NCI-H226 (cell line): ENCODE data around the gene CPNE7.
A peak's percentile ranks its signal among the peaks of the same experiment; 100 is the strongest.

Experiments
- DNase-seq: peaks from one replicate; pipeline ENCODE4 v3.0.0-alpha.2; 2015

CPNE7 gene

DNA sequence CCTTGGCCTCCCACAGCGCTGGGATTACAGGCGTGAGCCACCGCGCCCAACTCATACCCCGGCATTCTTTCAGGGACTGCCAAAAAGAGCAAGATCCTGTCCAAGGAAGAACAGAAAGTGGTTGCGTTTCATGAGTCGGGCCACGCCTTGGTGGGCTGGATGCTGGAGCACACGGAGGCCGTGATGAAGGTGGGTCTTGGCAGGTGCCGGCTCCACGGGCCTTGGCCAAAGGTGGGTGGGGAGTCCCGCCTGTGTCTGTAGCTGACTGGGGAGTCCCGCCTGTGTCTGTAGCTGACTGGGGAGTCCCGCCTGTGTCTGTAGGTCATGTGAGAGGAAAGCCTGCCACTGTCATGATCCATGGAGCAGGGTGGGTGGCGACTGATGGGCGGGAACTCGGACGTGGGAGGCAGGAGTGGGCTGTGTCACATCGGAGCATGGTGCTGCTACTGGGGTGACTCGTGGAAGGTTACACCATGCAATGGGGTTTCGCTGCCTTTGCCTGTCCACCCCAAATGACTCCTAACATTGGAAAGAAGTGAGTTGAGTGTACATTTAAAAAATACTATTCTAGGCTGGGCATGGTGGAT, 25.0 kb upstream of the CPNE7 start:
- no peak for DNase-seq

DNA sequence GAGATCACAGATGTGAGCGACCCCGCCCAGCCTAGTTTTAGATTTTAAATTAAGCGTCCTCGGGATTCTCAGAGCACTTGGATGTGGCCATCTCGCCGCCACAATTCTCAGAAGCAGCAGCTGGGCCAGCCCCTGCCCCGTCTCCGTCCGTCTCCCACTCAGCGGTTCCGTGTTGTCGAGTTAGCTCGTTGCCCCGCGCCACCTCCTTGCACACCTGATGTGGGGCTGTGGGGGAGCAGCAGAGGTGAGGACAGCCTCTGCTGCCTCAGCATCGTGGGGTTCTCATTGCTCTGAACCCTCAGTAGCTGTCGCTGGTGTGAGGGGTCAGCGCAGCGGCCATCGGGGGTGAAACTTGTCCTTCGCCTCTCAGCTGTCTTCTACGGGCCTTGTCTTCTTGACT, 23.2 kb upstream of the CPNE7 start:
- DNase-seq, result no peak

DNA sequence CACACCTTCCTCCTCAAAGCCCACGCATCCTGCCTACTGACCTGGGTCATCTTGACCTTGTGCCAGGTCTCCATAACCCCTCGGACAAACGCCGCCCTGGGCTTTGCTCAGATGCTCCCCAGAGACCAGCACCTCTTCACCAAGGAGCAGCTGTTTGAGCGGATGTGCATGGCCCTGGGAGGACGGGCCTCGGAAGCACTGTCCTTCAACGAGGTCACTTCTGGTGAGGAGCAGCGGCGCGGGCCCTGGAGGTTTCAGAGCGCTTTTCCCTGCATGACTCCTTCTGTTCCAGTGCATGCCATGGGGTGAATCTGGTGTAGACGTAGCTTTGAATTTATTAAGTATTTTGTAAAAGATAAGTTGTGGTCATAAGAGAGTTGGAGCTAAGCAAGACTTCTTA, 22.6 kb upstream of the CPNE7 start:
- no peak for DNase-seq

DNA sequence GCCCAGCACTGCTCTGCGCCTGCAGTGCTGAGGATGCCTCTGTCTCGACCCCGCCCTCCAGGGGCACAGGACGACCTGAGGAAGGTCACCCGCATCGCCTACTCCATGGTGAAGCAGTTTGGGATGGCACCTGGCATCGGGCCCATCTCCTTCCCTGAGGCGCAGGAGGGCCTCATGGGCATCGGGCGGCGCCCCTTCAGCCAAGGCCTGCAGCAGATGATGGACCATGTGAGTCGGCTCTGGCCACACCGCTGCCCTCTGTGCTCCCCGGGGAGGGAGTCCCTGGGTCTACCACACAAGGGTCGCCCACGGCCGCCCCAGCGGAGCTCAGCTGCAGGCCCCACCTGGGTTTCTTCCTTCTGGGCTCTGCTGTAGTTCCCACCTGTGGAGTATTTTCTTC, 21.8 kb upstream of the CPNE7 start:
- no peak for DNase-seq

DNA sequence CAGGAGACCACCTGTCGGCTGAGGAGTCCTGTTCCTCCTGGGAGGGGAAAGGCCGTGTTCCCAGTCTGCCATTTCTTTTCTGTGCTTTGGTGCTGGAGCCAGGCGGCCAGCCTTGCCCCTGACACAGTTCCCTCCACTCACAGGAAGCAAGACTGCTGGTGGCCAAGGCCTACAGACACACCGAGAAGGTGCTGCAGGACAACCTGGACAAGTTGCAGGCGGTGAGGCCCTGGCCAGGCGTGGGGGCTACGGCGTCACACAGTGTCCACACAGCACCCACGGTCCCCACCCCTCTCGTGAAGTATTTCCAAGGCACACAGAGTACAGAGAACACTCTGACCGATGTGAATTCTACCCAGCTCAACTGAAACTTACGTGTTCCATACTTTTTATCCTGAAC, 21.2 kb upstream of the CPNE7 start:
- no peak for DNase-seq

DNA sequence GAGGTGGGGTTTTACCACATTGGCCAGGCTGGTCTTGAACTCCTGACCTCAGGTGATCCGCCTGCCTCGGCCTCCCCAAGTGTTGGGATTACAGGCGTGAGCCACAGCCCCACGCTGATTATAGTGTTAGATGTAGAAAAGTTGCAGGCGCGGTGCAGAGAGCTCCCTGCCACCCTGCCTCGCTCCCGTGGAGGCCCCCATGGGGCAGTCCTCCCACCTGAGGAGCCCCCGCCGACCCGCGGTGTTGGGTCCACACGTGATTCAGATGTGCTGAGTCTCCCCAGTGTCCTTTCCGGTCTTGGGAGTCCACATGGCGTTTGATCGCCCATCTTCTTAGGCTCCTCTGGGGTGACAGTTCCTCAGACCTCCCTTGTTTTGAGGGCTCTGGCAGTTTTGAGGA, 20.3 kb upstream of the CPNE7 start:
- DNase-seq, result no peak

DNA sequence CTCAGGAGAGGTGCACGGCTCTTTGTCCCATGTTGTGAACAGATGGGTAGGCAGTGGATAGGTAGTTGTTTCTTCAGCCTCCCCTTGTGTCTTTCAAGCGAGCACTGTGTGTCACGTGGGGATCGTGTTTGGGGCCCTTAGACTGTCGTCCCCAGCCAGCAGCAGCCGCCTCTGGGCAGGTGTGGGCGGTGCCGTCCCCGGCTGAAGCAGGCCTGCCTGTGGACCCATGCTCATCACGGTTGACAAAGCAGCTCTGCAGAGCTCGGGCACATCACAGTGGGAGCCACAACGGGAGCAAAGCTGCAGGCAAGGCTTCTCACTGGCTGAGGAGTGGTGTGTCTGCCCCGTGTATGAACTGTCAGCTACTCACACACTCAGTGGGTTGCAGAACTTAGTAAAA, 19.8 kb upstream of the CPNE7 start:
- no peak for DNase-seq

DNA sequence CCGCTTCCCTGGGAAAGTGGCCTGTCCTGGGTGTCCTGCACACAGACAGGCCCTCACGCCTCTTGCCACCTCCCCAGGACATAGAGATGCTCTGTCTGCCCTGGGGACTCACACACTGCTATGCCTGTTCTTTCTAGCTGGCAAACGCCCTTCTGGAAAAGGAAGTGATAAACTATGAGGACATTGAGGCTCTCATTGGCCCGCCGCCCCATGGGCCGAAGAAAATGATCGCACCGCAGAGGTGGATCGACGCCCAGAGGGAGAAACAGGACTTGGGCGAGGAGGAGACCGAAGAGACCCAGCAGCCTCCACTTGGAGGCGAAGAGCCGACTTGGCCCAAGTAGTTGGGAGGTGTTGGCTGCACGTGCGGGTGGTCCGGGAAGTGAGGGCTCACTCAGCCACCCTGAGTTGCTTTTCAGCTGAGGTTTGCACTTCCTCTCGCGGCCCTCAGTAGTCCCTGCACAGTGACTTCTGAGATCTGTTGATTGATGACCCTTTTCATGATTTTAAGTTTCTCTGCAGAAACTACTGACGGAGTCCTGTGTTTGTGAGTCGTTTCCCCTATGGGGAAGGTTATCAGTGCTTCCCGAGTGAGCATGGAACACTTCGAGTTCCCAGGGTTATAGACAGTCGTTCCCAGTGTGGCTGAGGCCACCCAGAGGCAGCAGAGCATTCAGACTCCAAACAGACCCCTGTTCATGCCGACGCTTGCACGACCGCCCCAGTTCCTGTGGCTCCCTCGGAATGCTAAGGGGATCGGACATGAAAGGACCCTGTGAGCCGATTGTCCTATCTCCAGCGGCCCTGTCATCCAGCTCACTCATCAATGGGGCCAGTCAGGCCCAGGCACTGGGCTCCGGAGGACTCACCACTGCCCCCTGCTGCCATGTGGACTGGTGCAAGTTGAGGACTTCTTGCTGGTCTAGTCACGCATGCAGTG, 18.5 kb upstream of the CPNE7 start:
- peak; percentile 38 for DNase-seq

DNA sequence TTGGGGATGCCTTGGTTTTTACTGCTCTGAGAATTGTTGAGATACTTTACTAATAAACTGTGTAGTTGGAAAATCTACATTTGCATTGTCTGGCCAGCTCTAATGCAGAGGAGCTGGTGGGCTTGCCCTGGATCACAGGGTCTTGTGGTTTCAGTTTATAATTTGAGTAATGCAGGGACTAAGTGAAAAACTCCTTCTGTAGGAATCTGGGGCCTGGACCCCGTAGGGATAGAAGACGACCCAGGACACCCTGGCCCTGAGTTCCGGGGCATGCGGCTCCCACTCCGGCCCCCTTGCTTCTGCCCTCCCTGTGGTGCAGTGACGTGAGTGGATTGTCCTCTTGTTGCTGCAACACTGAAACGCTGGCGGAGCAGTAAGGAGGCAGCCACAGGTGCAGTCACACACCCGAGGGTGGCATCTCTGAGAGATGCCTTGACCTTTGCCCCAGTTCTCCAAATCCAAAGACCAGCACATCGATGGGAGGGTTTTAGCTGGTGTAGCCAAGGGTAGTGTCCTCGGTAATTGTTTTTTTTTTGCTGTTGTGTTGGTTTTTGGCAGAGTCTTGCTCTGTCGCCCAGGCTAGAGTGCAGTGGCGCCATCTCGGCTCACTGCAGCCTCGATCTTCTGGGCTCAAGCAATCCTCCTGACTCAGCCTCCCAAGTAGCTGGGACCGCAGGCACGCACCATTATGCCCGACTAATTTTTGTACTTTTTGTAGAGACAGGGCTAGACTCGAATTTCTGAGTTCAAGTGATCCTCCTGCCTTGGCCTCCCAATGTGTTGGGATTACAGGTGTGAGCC, 17.7 kb upstream of the CPNE7 start:
- DNase-seq, result no peak

DNA sequence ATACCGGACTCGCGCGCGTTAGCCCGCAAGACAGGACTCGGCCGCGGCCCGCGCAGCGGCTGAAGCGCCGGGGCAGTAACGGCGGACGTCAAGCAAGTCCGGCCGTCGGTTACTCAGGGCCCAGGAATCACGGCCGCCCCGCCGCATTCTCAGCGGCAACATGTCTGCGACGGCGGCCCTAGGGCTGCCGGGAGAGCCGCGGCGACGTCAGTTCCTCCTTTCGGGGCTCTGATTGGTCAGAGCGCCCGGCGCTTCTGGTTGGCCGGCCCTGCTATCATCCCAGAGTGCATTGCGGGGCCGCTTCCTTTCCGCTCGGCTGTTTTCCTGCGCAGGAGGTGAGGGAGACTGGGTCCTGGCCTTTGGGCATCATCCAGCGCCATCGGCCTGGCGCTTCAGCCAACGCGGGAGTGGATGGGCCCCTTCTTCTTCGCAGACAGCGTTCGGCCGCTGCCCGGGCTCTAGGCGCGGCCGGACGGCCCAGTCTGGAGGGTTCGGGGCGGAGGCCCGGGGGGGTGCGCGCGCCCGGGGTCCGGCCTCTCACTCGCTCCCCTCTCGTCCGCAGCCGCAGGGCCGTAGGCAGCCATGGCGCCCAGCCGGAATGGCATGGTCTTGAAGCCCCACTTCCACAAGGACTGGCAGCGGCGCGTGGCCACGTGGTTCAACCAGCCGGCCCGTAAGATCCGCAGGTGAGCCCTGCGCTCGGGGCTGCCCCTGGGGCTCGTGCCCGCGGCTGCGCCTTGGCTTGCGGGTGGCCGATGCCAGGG, 15.0 kb upstream of the CPNE7 start, which contains the start of gene RPL13:
Gene RPL13 (plus strand): TSS at position 305 of the 764 bp plus-strand sequence. CDS start 278 bp downstream, at position 583.
- peak; percentile 94 for DNase-seq

DNA sequence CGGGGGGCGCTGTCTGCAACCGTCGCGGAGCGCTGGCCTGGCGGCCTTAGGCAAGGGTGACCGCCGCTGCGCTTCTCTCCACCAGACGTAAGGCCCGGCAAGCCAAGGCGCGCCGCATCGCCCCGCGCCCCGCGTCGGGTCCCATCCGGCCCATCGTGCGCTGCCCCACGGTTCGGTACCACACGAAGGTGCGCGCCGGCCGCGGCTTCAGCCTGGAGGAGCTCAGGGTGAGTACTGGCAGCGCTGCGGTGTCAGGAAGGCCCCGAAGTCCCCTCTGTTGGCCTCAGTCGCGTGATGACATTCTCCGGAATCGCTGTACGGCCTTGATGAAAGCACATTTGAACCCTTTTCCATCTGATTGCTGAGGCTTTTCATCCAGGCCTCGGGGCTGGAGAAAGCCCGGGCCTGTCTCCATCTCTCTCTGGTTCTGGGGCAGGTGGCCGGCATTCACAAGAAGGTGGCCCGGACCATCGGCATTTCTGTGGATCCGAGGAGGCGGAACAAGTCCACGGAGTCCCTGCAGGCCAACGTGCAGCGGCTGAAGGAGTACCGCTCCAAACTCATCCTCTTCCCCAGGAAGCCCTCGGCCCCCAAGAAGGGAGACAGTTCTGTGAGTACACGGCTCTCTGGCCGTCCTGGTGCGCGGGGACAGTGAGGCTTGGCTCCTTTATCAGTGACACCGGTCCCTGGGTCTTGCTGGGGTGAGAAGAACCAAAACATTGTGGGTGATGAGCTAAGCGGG, 14.2 kb upstream of the CPNE7 start:
- DNase-seq, result no peak

DNA sequence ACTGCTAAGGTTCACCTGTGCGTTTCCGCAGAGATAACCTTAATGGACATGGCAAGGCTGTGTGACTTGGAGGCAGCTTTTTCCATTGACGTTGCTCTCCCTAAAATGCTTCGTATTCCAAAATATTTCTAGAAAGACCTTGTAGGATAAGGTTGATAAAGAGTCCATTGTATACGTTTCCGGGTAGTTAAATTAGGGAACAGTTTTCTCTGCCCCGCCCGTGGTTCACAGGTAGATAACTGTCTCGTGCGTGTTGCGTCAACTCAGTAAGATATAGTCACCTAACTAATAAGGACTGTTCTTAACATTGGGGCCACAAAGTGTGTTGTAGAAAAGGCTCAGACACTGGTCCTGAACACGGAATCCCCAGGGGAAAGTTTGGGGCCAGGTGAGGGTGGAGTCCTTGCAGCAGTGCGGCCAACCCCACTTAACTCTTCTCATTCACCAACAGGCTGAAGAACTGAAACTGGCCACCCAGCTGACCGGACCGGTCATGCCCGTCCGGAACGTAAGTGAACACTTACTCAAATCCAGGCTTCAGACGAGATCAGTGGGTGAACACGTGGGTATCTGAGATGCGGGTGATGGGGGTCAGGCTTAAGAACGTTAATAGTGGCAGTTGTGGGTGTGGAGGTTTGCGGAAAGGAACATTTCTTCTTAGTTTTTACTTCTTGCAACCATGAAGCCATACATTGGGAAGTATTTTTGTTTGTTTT, 13.5 kb upstream of the CPNE7 start:
- no peak for DNase-seq

DNA sequence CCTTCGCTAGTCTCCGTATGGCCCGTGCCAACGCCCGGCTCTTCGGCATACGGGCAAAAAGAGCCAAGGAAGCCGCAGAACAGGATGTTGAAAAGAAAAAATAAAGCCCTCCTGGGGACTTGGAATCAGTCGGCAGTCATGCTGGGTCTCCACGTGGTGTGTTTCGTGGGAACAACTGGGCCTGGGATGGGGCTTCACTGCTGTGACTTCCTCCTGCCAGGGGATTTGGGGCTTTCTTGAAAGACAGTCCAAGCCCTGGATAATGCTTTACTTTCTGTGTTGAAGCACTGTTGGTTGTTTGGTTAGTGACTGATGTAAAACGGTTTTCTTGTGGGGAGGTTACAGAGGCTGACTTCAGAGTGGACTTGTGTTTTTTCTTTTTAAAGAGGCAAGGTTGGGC, 12.6 kb upstream of the CPNE7 start:
- DNase-seq, result no peak

DNA sequence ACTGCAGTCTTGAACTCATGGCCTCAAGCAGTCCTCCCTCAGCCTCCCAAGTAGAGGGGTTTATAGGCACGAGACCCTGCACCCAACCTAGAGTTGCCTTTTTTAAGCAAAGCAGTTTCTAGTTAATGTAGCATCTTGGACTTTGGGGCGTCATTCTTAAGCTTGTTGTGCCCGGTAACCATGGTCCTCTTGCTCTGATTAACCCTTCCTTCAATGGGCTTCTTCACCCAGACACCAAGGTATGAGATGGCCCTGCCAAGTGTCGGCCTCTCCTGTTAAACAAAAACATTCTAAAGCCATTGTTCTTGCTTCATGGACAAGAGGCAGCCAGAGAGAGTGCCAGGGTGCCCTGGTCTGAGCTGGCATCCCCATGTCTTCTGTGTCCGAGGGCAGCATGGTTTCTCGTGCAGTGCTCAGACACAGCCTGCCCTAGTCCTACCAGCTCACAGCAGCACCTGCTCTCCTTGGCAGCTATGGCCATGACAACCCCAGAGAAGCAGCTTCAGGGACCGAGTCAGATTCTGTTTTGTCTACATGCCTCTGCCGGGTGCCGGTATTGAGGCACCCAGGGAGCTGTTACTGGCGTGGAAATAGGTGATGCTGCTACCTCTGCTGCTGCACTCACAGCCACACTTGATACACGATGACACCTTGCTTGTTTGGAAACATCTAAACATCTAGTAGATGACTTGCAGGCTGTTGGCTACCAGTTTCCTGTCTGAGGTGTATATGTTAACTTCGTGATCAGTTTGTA, 11.7 kb upstream of the CPNE7 start:
- no peak for DNase-seq

DNA sequence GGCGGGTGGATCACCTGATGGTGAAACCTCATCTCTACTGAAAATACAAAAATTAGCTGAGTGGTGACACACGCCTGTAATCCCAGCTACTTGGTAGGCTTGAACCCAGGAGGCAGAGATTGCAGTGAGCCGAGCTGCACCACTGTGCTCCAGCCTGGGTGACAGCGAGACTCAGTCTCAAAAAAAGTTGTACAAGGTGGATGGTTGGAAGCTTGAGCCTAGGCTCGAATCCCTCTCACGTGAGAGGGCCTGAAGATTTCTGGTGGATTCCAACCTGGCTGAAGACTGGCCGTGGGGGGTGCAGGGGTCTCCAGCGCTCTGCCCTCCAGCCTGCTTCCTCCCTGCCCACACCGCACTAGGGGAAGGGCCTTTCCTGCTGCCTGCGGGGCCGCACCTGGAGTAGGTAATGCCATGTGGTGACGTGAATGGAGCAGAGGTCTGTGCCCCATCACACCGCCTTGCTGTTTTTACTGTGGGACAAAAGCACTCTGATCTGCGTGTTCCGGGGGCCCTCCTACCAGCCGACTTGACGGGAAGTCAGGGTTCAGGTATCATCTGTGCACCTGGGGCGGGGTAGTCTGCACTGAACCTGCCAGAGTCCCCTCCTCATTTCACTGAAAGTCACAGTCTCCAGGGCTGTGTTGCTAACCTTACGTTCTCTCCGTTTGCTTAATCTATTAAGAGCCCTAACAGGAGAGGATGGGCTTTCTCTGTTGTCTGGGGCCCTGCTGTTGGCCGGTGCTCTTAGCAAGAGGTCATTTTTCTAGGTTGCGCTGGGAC, 10.9 kb upstream of the CPNE7 start:
- no peak for DNase-seq

DNA sequence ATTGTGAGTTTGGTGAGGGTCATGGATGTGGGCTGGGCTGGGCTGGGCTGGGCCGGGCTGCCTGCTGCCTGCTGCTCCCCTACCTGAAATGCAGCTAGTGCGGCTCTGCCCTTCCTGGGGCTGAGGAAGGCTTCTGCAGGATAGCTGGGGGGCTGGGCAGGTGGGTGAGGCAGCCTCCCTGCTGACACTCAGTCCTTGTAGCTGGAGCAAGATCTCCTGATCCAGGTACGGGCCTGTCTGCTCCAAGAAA, 10.4 kb upstream of the CPNE7 start:
- peak; percentile 32 for DNase-seq

DNA sequence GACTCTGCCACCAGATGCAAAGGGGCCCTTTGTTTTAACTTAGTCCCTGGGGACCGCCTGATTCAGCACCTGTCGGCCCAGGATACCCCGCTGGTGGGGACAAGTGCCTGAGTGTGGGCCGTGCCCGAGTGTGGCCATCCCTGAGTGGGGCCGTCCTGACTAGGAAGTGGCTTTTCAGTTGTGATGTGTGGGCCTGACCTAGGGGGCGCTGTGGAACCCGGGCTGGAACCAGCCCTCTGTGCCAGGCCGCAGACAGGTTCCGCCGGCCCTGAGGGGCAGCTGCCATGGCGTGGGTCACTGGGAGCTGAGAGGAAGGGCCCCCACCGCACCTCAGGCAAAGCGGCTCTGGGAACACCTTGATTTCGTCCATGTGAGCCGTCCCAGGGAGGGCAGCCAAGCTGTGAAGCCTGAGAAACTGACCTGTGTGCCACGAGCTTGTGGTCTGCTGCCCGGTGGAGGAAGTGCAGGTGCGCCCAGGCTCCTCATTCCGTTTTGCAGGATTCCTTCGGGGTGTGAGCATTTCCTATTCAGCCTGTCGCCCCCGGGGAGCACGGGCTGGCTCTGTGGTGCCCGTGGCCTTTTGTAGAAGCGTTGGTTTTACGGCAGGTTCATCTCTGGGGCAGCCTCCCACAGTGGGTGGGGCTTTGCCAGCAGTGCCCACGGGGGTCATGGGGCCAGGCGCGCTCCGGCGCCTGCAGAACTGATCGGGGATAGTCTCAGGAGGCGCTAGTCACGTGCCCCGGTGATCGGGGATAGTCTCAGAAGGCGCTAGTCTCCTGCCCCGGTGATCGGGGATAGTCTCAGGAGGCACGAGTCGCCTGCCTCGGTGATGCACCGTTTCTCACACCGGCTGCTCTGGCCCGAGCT, 9.8 kb upstream of the CPNE7 start:
- DNase-seq, result peak; percentile 80

DNA sequence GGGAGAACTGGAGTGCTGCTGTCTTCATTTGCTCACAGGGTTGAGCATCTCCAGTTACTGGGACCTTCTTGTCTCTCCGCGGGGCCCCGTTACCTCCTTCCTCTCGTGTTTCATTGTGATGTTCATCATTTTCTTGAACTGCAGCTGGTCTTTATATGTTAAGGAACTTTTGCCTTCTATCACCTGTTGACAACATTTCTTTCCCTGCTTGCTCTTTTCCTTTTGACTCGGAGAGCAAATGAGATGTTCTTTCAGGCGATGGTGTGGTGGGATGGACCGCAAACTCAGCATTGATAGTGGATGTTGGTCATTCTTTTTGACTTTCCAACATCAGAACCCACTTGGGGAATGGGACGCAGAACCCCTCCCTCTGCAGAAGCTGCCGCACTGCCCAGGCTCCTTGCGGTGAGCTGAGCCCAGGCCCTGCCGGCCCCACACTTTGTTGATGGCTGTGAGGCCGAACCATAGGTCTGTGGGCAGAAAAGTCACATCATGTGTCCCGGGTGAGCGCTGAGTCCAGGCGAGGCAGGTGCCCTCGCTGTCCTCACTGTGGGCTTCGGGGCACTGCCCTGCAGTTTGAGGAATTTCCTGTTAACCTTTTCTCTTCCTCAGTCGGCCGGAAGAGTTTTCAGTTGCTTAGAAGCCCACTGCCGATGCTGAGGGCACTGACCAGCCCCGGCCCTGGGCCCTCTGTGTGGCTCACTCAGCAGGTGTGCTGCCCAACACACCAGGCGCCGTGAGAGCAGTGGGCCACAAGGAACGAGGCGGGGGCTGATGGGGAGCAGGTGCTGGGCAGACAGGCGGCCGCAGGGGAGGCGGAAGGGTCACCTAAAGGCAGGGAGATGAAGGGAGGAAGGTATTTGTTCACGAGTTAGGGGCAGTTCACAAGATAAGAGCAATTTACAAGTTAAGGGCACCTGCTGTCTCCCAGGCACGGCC, 7.6 kb upstream of the CPNE7 start:
- DNase-seq, result no peak
